Adrenal gland (tissue), 12 donors: ENCODE results near the gene TOMT. TPM values are rescaled to one million over a fixed set of nuclear protein-coding genes. Genes with fewer than 3 reads are reported as not detected.

Source experiments
- DNase-seq, 7 donors: peaks; one replicate each; pipeline ENCODE4 v3.0.0-alpha.2; 2019 to 2020
- H3K27ac ChIP-seq, 5 donors: fragments of 200-600 bp; sonication (generic) in 4 of 5; 1 replicate in 3 of 5; 2 replicates in 2 of 5; pipeline versions ENCODE4 v1.5.1 to v1.8.0; 2016 to 2020; ENCODE audit warnings: mild to moderate bottlenecking in 1 of 5
- H3K27me3 ChIP-seq: fragments of 200-600 bp; 2 replicates; pipeline ENCODE4 v1.8.0; 2021
- H3K36me3 ChIP-seq, 2 donors: fragments of 200-600 bp; replicated peaks in 1 of 2; 1 replicate in 1 of 2; 2 replicates in 1 of 2; pipeline versions ENCODE4 v1.5.1 to v1.8.0; 2018 to 2022
- H3K4me1 ChIP-seq, 2 donors: fragments of 200-600 bp; replicated peaks in 1 of 2; 1 replicate in 1 of 2; 2 replicates in 1 of 2; pipeline versions ENCODE4 v1.5.1 to v1.8.0; 2018 to 2021
- H3K4me3 ChIP-seq, 4 donors: fragments of 200-600 bp; sonication (generic) in 3 of 4; one replicate each; pipeline ENCODE4 v1.5.1; 2016 to 2018
- H3K9me3 ChIP-seq, 3 donors: fragments of 200-600 bp; sonication (generic) in 1 of 3; replicated peaks in 1 of 3; 1 replicate in 2 of 3; 2 replicates in 1 of 3; pipeline versions ENCODE4 v1.5.1 to v1.8.0; 2016 to 2021
- CTCF ChIP-seq, 6 experiments: fragments of 450-650 bp in 4 of 6; fragments of 200-600 bp in 2 of 6; sonication (generic) in 1 of 6; IDR thresholded peaks; 1 replicate in 5 of 6; 2 replicates in 1 of 6; pipeline versions ENCODE4 v1.5.1 to v1.8.0; 2016 to 2021; ENCODE audit warnings: antibody characterized with exemption in 6 of 6, mild to moderate bottlenecking in 2 of 6, moderate library complexity in 1 of 6
- POLR2A ChIP-seq, 2 donors: fragments of 450-650 bp; IDR thresholded peaks; one replicate each; pipeline ENCODE4 v1.6.1; 2017; ENCODE audit warnings: antibody characterized with exemption in 2 of 2, mild to moderate bottlenecking in 2 of 2, moderate library complexity in 1 of 2
- WGBS, 4 donors: extraction: QIAGEN DNeasy Blood & Tissue Kit in 2 of 4; methylation state at CpG; one replicate each; pipeline versions ENCODE4 v1.1.5 to v1.1.7; 2013 to 2017; 5-methylcytosine and 5-hydroxymethylcytosine counted together
- intact Hi-C, 2 donors: fragments of 100-400 bp; cut with DNase I; formaldehyde crosslinking; loops; one replicate each; pipeline versions ENCODE4 v1.14.1 to v1.15.0; 2022 to 2023
- polyA plus RNA-seq, 3 donors: library from polyadenylated mRNA; stranded (reverse); fragments of 200-250 nt in 2 of 3; fragments of 350-450 nt in 1 of 3; fragmentation: Illumina TruSeq in 1 of 3; extraction: RNeasy Lipid Tissue Mini Kit (QIAGEN cat#74804) in 1 of 3; gene quantifications; one replicate each; pipeline ENCODE4 v1.2.3, GENCODE V29; 2013 to 2014
- total RNA-seq, 9 donors: library from RNA; depleted of rRNA in 4 of 9; stranded (reverse); fragments of >200 nt in 4 of 9; fragments of 120-200 nt in 1 of 9; fragmentation: NEBNext Ultra II Directional in 1 of 9; extraction: Animal tissue kit (Norgen Biotek cat#: 25700) in 1 of 9; gene quantifications; one replicate each; pipeline versions ENCODE4 v1.1.0 to v1.2.4, GENCODE V29; 2013 to 2023
- donor health status: healthy with polysubstance abuse.
- donor health status: Bipolar disorder and iron deficiency.
- donor health status: DM: yes; HTN: yes; CAD: no.
- donor health status: DM: no; HTN: no; CAD: no.
- donor health status: DM: no; HTN: no; CAD: no.
- donor health status: DM: yes; HTN: yes; CAD: no.

TOMT gene
- total and polyA plus RNA-seq, 12 donors = not detected

- Histone ChIP-seq H3K9me3 (no peaks in the 10 kb centered on the region), H3K27me3 (no peaks in the 10 kb centered on the region), H3K4me3 (no peak overlapping the region), H3K36me3 (no peaks in the 10 kb centered on the region), H3K4me1 (peaks cover 34 to 57% of the 10 kb centered on the region in 2 donors), H3K27ac (peak overlapping the region; percentile 49 to 95 (median 80))
- intact Hi-C loops = no loop called here
- WGBS, 4 donors = 88 to 95% (median 94%) methylated on average over 6 to 7 of the region's 7 CpGs
- DNase-seq = no peak
- no peak for TF ChIP-seq CTCF (IDR thresholded peaks at IDR 0.05)
- no peak for TF ChIP-seq POLR2A (IDR thresholded peaks at IDR 0.05)
These were observed 35.2 kb upstream of the TOMT start for GRCh38 chr11:72070491-72070890.

- intact Hi-C loops = no loop called here
- peak in 6 of 7 donors; percentile 48 to 66 (median 61) for DNase-seq
- Histone ChIP-seq H3K4me1 (peaks cover 24 to 46% of the 10 kb centered on the region in 2 donors), H3K27me3 (no peaks in the 10 kb centered on the region), H3K4me3 (no peak overlapping the region), H3K36me3 (no peaks in the 10 kb centered on the region), H3K9me3 (no peaks in the 10 kb centered on the region), H3K27ac (peak overlapping the region in 3 of 5 donors; percentile 24 to 82 (median 68))
- 30 to 55% (median 36%) methylated on average over 3 of the region's 3 CpGs for WGBS, 4 donors
- TF ChIP-seq POLR2A (IDR thresholded peaks at IDR 0.05) (no peak), CTCF (IDR thresholded peaks at IDR 0.05) (no peak)
These were observed 33.4 kb upstream of the TOMT start for GRCh38 chr11:72072348-72072747.

DNA sequence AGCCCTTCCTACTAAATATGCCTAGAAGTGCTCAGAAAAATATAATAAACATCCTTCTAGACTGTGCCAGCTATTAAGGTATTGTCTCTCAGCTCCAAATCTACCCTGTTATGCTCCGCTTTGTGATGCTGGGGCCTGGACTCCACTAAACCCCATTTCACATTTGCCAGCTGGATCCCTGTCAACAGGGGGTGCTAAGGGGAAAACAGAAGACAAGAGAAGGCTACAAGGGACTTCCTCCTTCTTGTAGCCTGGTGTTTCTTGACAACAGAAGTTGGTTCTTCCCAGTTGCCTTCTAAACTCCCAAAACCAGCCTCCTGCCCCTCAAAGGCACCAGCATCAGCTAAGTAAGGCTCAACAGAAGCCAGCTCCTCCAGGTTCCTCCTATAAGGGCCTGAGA, 30.6 kb upstream of the TOMT start:
- no peaks in the 10 kb centered on the region for H3K36me3 ChIP-seq
- H3K4me1 ChIP-seq = peaks cover 25 to 34% of the 10 kb centered on the region in 2 donors
- WGBS, 4 donors = 79 to 88% (median 86%) methylated on average over 1 of the region's 1 CpG
- peak overlapping the region in 1 of 5 donors; percentile 2 for H3K27ac ChIP-seq
- H3K27me3 ChIP-seq = no peaks in the 10 kb centered on the region
- peak in 1 of 7 donors; percentile 25 for DNase-seq
- no peaks in the 10 kb centered on the region for H3K9me3 ChIP-seq
- no peak overlapping the region for H3K4me3 ChIP-seq
- intact Hi-C loops = no loop called here
- TF ChIP-seq CTCF (IDR thresholded peaks at IDR 0.05) = no peak
- no peak for TF ChIP-seq POLR2A (IDR thresholded peaks at IDR 0.05)

GRCh38 chr11:72075756-72076155, 30.0 kb upstream of the TOMT start:
- Histone ChIP-seq H3K27me3 (no peaks in the 10 kb centered on the region), H3K9me3 (no peaks in the 10 kb centered on the region), H3K4me1 (peaks cover 19 to 28% of the 10 kb centered on the region in 2 donors), H3K27ac (peak overlapping the region in 1 of 5 donors; percentile 2), H3K36me3 (no peaks in the 10 kb centered on the region), H3K4me3 (no peak overlapping the region)
- WGBS, 4 donors = 92 to 94% (median 93%) methylated on average over 4 of the region's 4 CpGs
- DNase-seq = no peak
- intact Hi-C loops = no loop called here
- TF ChIP-seq POLR2A (IDR thresholded peaks at IDR 0.05) (no peak), CTCF (IDR thresholded peaks at IDR 0.05) (no peak)
